NB4 (cell line): Measurements from ENCODE around the gene FOXP1.

Experiments
- DNase-seq: peaks from one replicate; pipeline ENCODE4 v3.0.0; 2010; ENCODE audit warnings: low read depth
- H3K4me3 ChIP-seq: one replicate; pipeline ENCODE4 v1.5.1; 2011; ENCODE audit warnings: mild to moderate bottlenecking, low read depth, low read length, moderate library complexity
- CTCF ChIP-seq: IDR thresholded peaks from one replicate; pipeline ENCODE4 v1.5.1; 2012; ENCODE audit warnings: low read depth, low read length
- MAX ChIP-seq: IDR thresholded peaks from 2 replicates; pipeline ENCODE4 v1.6.1; 2011; ENCODE audit warnings: low read depth, low read length
- MYC ChIP-seq: IDR thresholded peaks from 2 replicates; pipeline ENCODE4 v1.6.1; 2011; ENCODE audit warnings: low read depth, low read length
- POLR2A ChIP-seq: IDR thresholded peaks from 2 replicates; pipeline ENCODE4 v1.6.1; 2011; ENCODE audit warnings: mild to moderate bottlenecking; ENCODE audit not compliant: insufficient read length; ENCODE audit errors: extremely low read depth

The FOXP1 gene

GRCh38 chr3:70933105-70933810, 650.3 kb downstream of the FOXP1 start:
- DNase-seq, result no peak
- H3K4me3 ChIP-seq, result no peak overlapping the region
- no peak for TF ChIP-seq MAX
- no peak for TF ChIP-seq CTCF
- no peak for TF ChIP-seq MYC
- TF ChIP-seq POLR2A, result no peak

GRCh38 chr3:70930066-70930465, 653.5 kb downstream of the FOXP1 start:
- TF ChIP-seq MAX (no peak), POLR2A (no peak), CTCF (no peak), MYC (no peak)
- no peak for DNase-seq
- H3K4me3 ChIP-seq, result no peak overlapping the region

- no peak for TF ChIP-seq MYC
- no peak for DNase-seq
- H3K4me3 ChIP-seq, result no peak overlapping the region
Measured at GRCh38 chr3:70927239-70927638, 656.3 kb downstream of the FOXP1 start.

- no peak overlapping the region for H3K4me3 ChIP-seq
- TF ChIP-seq MYC, result no peak
- TF ChIP-seq CTCF, result no peak
- TF ChIP-seq MAX, result no peak
- no peak for TF ChIP-seq POLR2A
- DNase-seq, result no peak
Measured at GRCh38 chr3:70926835-70927234, 656.7 kb downstream of the FOXP1 start.

- H3K4me3 ChIP-seq, result no peak overlapping the region
- DNase-seq, result no peak
- TF ChIP-seq CTCF, result no peak
- TF ChIP-seq MYC, result no peak
- no peak for TF ChIP-seq POLR2A
- TF ChIP-seq MAX, result no peak
Measured at GRCh38 chr3:70919661-70920060, 663.9 kb downstream of the FOXP1 start.

GRCh38 chr3:70919091-70919490, 664.4 kb downstream of the FOXP1 start:
- no peak overlapping the region for H3K4me3 ChIP-seq
- TF ChIP-seq CTCF (no peak), MYC (no peak), MAX (no peak), POLR2A (no peak)
- no peak for DNase-seq
